H7 (cell line): ENCODE data around the gene ELFN2. TPM values are rescaled to one million over a fixed set of nuclear protein-coding genes. Genes with fewer than 3 reads are reported as not detected.

Source experiments
- DNase-seq: peaks from one replicate; pipeline ENCODE4 v3.0.0; 2012
- H3K27me3 ChIP-seq: 2 replicates; pipeline ENCODE4 v1.6.0; 2011; ENCODE audit warnings: mild to moderate bottlenecking, low read length; ENCODE audit not compliant: control insufficient read depth, insufficient read depth
- H3K36me3 ChIP-seq: replicated peaks from 2 replicates; pipeline ENCODE4 v1.5.1; 2011; ENCODE audit warnings: low read length; ENCODE audit not compliant: control insufficient read depth, insufficient read depth
- H3K4me3 ChIP-seq: 2 replicates; pipeline ENCODE4 v1.5.1; 2011; ENCODE audit warnings: low read depth, mild to moderate bottlenecking, control low read depth, low read length, moderate library complexity; ENCODE audit not compliant: insufficient read depth
- total RNA-seq: library from RNA; depleted of rRNA; stranded (reverse); fragments of >200 nt; shearing (Covaris generic); gene quantifications from 2 replicates; pipeline ENCODE4 v1.2.3, GENCODE V29; 2014

Gene ELFN2
- total RNA-seq, 1 experiment from 2014 or later: 0.14 TPM

GRCh38 chr22:37345863-37346504, 81.3 kb downstream of the ELFN2 start:
- Histone ChIP-seq H3K27me3 (no peaks in the 10 kb centered on the region), H3K4me3 (no peak overlapping the region)
- no peak for DNase-seq

GRCh38 chr22:37344735-37345449, 82.4 kb downstream of the ELFN2 start:
- no peak for DNase-seq
- no peak overlapping the region for H3K4me3 ChIP-seq

More at GRCh38 chr22:37345863-37346504, 81.3 kb downstream of the ELFN2 start:
- H3K36me3 ChIP-seq: no peaks in the 10 kb centered on the region

DNA sequence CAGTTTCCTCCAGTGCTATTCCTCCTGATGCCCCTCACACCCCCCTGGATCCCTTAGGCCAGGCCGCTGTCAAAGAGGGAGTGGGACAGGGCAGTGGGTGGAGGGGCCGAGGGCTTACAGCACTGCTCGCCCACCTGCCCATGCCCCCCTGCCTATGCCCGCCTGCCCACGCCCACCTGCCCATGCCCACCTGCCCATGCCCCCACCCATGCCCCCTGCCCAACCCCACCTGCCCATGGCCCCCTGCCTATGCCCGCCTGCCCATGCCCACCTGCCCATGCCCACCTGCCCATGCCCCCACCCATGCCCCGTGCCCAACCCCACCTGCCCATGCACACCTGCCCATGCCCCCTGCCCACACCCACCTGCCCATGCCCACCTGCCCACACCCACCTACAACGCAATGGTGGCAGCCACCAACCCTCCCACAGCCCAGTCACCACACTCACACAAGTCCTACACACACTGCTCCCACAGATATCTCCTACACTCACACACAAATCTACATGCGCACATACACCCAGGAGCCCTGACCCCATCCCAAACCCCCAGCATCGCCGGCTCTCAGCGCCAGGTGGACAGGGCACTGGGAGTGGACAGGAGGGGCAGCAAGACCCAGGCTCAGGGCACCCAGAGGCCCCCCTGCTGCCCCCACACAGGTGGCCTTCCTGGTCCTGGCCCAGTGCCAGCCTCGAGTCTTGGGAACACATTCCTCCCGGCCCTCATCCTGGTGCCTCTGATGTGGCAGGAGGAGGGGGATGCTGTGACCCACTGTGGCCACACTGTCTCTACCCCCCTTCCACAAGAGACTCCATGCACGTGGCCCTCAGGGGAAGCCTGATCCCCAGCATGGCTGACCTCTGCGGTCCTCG, 83.2 kb downstream of the ELFN2 start:
- H3K36me3 ChIP-seq: no peaks in the 10 kb centered on the region
- H3K27me3 ChIP-seq: no peaks in the 10 kb centered on the region
- no peak for DNase-seq
- H3K4me3 ChIP-seq: no peak overlapping the region

More at GRCh38 chr22:37344735-37345449, 82.4 kb downstream of the ELFN2 start:
- H3K27me3 ChIP-seq: no peaks in the 10 kb centered on the region
- no peaks in the 10 kb centered on the region for H3K36me3 ChIP-seq

GRCh38 chr22:37343348-37343747, 83.9 kb downstream of the ELFN2 start:
- Histone ChIP-seq H3K27me3 (no peaks in the 10 kb centered on the region), H3K4me3 (no peak overlapping the region)
- DNase-seq: no peak

GRCh38 chr22:37342065-37342464, 85.2 kb downstream of the ELFN2 start:
- Histone ChIP-seq H3K27me3 (no peaks in the 10 kb centered on the region), H3K36me3 (no peaks in the 10 kb centered on the region), H3K4me3 (no peak overlapping the region)
- no peak for DNase-seq

More at GRCh38 chr22:37343348-37343747, 83.9 kb downstream of the ELFN2 start:
- H3K36me3 ChIP-seq: no peaks in the 10 kb centered on the region

DNA sequence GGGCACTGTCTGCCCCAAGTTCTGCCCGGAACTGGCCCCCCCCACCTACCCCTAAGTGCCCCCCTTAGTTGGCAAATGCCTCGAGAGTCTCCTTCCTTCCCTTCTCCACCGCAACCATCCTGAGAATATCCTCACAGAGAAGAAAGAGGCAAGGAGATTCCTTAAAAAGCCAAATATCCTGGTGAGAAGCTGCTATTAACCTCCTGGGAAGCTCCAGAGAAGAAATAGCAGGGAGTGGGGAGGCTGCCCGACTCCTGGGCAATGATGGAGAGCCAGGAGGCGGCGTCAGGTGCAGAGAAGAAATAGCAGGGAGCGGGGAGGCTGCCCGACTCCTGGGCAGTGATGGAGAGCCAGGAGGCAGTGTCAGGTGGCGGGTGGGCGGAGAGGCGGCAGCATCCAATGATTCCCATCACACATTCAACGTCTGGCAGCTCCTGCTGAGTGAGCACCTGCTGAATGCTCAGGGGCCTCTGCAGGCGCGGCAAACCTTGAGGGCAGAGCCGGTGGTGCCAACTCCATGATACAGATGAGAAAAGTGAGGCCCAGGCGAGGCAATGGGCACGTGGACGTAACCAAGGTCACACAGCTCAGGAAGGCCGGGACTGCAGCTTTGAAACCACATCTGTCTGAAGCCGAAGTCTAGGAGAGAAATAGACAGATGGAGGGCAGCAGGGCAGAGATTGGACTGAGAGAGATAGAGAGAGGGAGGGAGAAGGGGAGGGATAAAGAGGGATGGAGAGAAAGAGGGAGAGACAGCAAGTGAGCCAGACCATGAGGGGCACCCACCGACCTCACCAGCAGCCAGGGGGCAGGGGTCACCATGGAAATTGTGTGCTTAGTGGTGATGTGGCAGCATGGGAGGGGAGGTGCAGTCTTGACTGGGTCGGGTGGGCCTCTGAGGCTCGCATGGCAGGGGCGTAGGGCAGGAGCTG, 86.7 kb downstream of the ELFN2 start:
- Histone ChIP-seq H3K27me3 (peaks cover 4% of the 10 kb centered on the region), H3K36me3 (no peaks in the 10 kb centered on the region), H3K4me3 (no peak overlapping the region)
- peak; percentile 91 for DNase-seq

GRCh38 chr22:37338539-37339246, 88.6 kb downstream of the ELFN2 start:
- no peaks in the 10 kb centered on the region for H3K36me3 ChIP-seq
- no peak for DNase-seq
- no peak overlapping the region for H3K4me3 ChIP-seq
- H3K27me3 ChIP-seq: peaks cover 22% of the 10 kb centered on the region

DNA sequence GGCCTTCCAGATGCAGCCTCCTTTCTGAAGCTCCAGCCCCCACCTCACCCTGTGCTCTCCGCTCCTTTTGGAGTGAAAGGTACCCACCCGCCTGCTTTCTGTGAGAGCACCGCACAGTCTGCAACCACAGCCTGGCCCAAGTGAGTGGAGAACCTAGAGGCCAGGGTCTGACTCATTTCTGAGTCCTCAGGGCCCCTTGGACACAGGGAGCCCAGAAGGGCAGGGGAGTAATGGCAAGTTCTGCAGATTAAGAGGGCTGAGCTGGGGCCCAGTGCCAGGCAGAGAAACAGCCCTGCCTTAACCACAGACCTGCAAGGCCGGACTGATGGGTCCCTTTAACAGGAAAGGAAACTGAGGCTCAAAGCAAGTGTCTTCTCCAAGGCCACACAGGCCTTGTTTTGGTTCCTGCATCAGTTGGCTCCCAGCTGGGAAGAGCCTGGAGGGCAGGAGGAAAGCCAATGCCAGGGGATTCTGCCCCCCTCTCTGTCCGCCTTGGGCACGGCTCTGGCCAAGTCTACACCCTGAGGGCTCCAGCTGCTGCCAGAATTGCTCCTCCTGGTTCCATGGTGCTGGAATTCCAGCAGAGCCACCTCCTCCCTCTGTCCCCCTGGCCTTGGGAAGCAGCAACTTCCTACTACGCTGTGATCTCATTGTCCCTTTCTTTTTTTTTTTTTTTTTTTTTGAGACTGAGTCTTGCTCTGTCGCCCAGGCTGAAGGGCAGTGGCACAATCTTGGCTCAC, 89.9 kb downstream of the ELFN2 start:
- no peak for DNase-seq
- Histone ChIP-seq H3K27me3 (peaks cover 25% of the 10 kb centered on the region), H3K36me3 (no peaks in the 10 kb centered on the region), H3K4me3 (no peak overlapping the region)

- no peaks in the 10 kb centered on the region for H3K36me3 ChIP-seq
- no peak overlapping the region for H3K4me3 ChIP-seq
- peaks cover 25% of the 10 kb centered on the region for H3K27me3 ChIP-seq
- no peak for DNase-seq
These were observed 90.7 kb downstream of the ELFN2 start for GRCh38 chr22:37336579-37336978.

GRCh38 chr22:37335806-37336199, 91.5 kb downstream of the ELFN2 start:
- no peaks in the 10 kb centered on the region for H3K36me3 ChIP-seq
- H3K4me3 ChIP-seq: no peak overlapping the region; the same call in 1 of the 2 replicates
- DNase-seq: peak; percentile 74
- peaks cover 25% of the 10 kb centered on the region for H3K27me3 ChIP-seq

DNA sequence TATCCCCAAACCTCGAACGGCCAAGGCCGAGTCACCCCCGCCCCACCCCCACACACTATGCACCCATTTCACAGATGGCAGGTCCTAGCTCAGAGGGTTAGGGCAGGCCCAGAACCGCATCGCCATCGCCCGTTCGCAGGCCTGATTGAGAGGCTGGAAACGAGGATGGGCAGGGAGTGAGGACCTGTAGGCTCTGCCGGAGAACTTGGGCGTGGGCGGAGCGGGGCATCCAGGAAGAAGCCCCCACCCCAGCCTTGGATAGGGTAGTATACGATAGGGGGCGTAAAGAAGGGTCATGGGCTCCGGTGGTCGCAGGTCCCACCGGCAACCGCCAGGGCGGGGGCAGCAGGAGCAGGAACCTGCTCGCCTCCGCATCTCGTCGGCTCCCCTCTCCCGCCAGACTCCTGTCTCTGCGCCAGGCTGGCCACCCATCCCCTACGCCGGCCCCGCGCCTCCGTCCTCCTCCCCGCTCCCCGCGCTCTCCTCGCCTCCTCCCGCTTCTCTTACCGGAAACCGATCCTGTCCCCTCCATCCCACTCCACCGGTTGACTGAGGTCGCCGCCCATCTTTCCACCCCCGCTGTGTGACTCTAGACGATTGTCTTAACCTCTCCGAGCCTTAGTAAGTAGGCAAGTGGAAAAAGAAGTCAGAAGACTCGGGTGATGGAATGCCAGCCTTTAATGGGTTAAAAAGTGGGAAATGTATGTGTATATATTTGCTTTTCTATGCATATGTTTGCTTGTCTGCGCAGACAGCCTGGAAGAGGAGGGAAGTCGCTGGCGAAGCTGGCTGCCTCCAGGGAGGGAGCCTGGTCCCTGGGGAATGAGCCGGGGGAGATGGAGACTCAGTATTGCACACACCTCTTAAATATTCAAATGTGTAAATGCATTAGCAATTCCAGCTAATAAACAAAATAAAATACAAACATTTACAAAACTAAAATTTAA, 92.1 kb downstream of the ELFN2 start:
- peak; percentile 93 for DNase-seq
- Histone ChIP-seq H3K27me3 (peaks cover 25% of the 10 kb centered on the region), H3K4me3 (peak overlapping the region; percentile 48), H3K36me3 (no peaks in the 10 kb centered on the region)

- peak; percentile 83 for DNase-seq
- no peaks in the 10 kb centered on the region for H3K36me3 ChIP-seq
- H3K4me3 ChIP-seq: peak overlapping the region; percentile 48
- H3K27me3 ChIP-seq: peaks cover 27% of the 10 kb centered on the region
These were observed 92.8 kb downstream of the ELFN2 start for GRCh38 chr22:37334461-37334858.
